ENCODE results near the gene ZDHHC5.
A peak's percentile ranks its signal among the peaks of the same experiment; 100 is the strongest.

The ZDHHC5 gene

DNA sequence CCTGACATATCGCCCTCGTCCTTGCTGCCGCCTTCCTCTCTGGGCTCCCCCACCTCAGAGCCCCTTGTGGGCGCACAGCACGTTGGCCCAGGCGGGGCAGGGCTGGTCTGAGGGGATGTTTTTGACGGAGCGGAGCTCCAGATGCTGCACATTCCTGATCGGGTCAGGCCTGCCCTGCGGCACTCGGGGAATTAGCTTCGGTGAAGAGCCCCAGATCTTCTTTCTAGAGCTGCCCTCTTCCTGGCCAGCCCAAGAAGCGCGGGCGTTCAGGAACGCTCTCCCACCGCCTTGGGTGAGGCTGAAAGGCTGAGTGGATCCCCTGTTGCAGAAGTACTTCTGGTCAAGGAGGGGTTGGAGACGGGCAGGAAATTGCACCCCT is 30.3 kb upstream of the ZDHHC5 start:
- H3K4ac ChIP-seq (ENCODE audit: low read depth, low read length) = peak overlapping the region; percentile 84
- peak overlapping the region; percentile 73 for H2AK5ac ChIP-seq (ENCODE audit: low read length)
- H2BK120ac ChIP-seq (ENCODE audit: insufficient read depth, low read length, poor library complexity) = peak overlapping the region; percentile 93
- H4K8ac ChIP-seq (ENCODE audit: low read depth, low read length) = peak overlapping the region; percentile 89
- H2AFZ ChIP-seq (ENCODE audit: insufficient read depth, low read length, poor library complexity) = peak overlapping the region; percentile 63
- peak overlapping the region; percentile 78 for H3K9ac ChIP-seq (ENCODE audit: low read length)
- peak overlapping the region; percentile 70 for H3K4me3 ChIP-seq (ENCODE audit: low read depth, low read length)
- peaks cover 23 to 25% of the 10 kb centered on the region in 2 experiments for H3K4me1 ChIP-seq (ENCODE audit: control insufficient read depth in 1 of 2, insufficient read depth in 2 of 2, low read length in 2 of 2)
- peak overlapping the region; percentile 97 for H2BK5ac ChIP-seq (ENCODE audit: low read depth, low read length, poor library complexity)
- peak overlapping the region; percentile 96 for H3K27ac ChIP-seq (ENCODE audit: low read depth, low read length)
- peak; percentile 47 to 70 for DNase-seq
- no CpG with 5 or more reads among the region's 18 CpGs for WGBS (ENCODE audit: extremely low coverage, insufficient coverage, insufficient read length)
- H3K36me3 ChIP-seq (ENCODE audit: control insufficient read depth in 1 of 2, insufficient read depth in 2 of 2, low read length in 2 of 2) = peaks cover 8 to 9% of the 10 kb centered on the region in 2 experiments
- H3K9me3 ChIP-seq (ENCODE audit: insufficient read depth, low read depth, low read length) = no peaks in the 10 kb centered on the region
- peak overlapping the region; percentile 95 for H3K14ac ChIP-seq (ENCODE audit: low read length)
- peaks cover 22% of the 10 kb centered on the region for H3K79me2 ChIP-seq (ENCODE audit: control insufficient read depth, insufficient read depth, low read length, poor library complexity)
- H3K79me1 ChIP-seq (ENCODE audit: low read length) = peaks cover 29% of the 10 kb centered on the region
- H4K12ac ChIP-seq (ENCODE audit: low read depth, low read length) = peak overlapping the region; percentile 85
- H3K18ac ChIP-seq (ENCODE audit: low read length) = peak overlapping the region; percentile 95
- H2BK12ac ChIP-seq (ENCODE audit: low read length) = peak overlapping the region; percentile 83
- peak overlapping the region; percentile 94 for H4K91ac ChIP-seq (ENCODE audit: low read depth, low read length)
- H3K23ac ChIP-seq (ENCODE audit: low read length) = no peak overlapping the region
- H3K4me2 ChIP-seq (ENCODE audit: low read length) = peak overlapping the region; percentile 92
- no peaks in the 10 kb centered on the region for H3K27me3 ChIP-seq (ENCODE audit: insufficient read depth, low read length)

DNA sequence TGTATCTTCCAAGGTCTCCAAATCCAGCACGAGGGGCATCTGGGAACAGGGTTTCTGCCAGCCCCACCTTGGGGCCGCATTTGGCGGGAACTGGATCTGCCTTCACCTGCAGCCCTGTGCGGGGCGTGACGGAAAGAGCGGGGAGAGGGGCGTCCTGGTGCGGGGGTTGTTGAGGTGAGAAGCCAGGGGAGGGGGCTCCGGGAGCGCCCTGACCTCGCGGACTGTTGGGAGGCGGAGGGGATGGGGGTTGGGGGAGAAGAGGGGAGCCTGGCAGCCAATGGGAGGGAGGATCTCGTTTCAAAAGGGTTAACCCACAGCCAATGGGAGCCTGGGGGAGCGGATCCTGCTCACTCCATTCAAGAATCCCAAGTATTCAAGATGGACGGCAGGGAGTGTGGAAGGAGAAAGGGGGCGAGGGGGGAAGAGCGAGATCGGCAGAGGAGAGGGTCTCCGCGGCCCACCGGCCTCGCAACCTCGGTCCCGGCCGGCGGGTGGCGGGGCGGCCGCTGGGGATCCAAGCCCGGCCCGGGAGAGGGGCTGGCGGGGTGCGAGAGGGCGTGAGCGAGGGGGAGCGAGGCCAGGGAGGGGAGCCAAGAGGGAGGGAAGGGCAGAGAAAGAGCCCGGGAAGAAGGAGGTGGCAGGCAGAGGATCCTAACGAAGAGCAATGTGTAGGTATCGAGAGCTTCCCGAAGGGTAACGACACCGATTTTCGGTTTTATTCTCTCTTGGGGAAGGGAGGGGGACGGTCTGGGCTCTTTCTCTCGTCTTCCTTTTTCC is 29.7 kb upstream of the ZDHHC5 start:
- peak overlapping the region; percentile 98 for H3K4me3 ChIP-seq (ENCODE audit: low read depth, low read length)
- peak in 1 of 2 donors; percentile 63 for DNase-seq
- H2AFZ ChIP-seq (ENCODE audit: insufficient read depth, low read length, poor library complexity) = peak overlapping the region; percentile 80
- H3K27me3 ChIP-seq (ENCODE audit: insufficient read depth, low read length) = no peaks in the 10 kb centered on the region
- peaks cover 22% of the 10 kb centered on the region for H3K79me2 ChIP-seq (ENCODE audit: control insufficient read depth, insufficient read depth, low read length, poor library complexity)
- no peak overlapping the region for H3K23ac ChIP-seq (ENCODE audit: low read length)
- peaks cover 29% of the 10 kb centered on the region for H3K79me1 ChIP-seq (ENCODE audit: low read length)
- peak overlapping the region; percentile 99 for H4K12ac ChIP-seq (ENCODE audit: low read depth, low read length)
- H3K9me3 ChIP-seq (ENCODE audit: insufficient read depth, low read depth, low read length) = no peaks in the 10 kb centered on the region
- H3K36me3 ChIP-seq (ENCODE audit: control insufficient read depth in 1 of 2, insufficient read depth in 2 of 2, low read length in 2 of 2) = peaks cover 8 to 9% of the 10 kb centered on the region in 2 experiments
- peak overlapping the region; percentile 99 for H3K9ac ChIP-seq (ENCODE audit: low read length)
- H2BK120ac ChIP-seq (ENCODE audit: insufficient read depth, low read length, poor library complexity) = peak overlapping the region; percentile 99
- peak overlapping the region; percentile 99 for H4K8ac ChIP-seq (ENCODE audit: low read depth, low read length)
- peak overlapping the region; percentile 87 for H2AK5ac ChIP-seq (ENCODE audit: low read length)
- H3K18ac ChIP-seq (ENCODE audit: low read length) = peak overlapping the region; percentile 95
- peak overlapping the region; percentile 83 for H2BK12ac ChIP-seq (ENCODE audit: low read length)
- peak overlapping the region; percentile 98 for H3K14ac ChIP-seq (ENCODE audit: low read length)
- H3K27ac ChIP-seq (ENCODE audit: low read depth, low read length) = peak overlapping the region; percentile 96
- H3K4me1 ChIP-seq (ENCODE audit: control insufficient read depth in 1 of 2, insufficient read depth in 2 of 2, low read length in 2 of 2) = peaks cover 23 to 25% of the 10 kb centered on the region in 2 experiments
- H2BK5ac ChIP-seq (ENCODE audit: low read depth, low read length, poor library complexity) = peak overlapping the region; percentile 100
- H3K4me2 ChIP-seq (ENCODE audit: low read length) = peak overlapping the region; percentile 92
- H4K91ac ChIP-seq (ENCODE audit: low read depth, low read length) = peak overlapping the region; percentile 100
- no CpG with 5 or more reads among the region's 47 CpGs for WGBS (ENCODE audit: extremely low coverage, insufficient coverage, insufficient read length)
- peak overlapping the region; percentile 95 for H3K4ac ChIP-seq (ENCODE audit: low read depth, low read length)

DNA sequence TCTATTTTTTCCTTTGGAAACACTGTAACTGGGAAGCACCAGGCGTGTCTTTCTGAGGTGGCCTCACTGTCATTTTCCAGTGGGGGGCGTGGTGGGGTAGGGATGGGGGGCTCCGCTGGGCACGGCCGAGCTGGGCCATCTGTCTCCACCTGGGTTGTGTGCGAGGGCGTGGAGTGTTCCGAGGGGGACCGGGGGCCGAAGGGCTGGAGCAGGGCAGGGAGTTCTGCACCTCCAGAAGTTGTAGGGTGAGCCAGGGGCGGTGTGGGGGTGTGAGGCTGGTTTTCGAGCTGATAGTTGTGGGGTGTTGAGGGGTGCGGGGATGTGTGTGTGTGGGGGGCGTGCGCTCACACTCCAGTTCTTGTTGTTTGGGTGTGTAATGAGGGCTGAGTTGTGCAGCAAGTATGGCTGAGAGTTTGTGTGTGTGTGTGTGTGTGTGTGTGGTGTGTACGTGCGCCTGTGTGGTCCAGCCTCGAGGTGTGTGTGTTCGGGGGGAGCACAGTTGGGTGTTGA is 29.0 kb upstream of the ZDHHC5 start:
- H3K36me3 ChIP-seq (ENCODE audit: control insufficient read depth in 1 of 2, insufficient read depth in 2 of 2, low read length in 2 of 2) = peaks cover 8 to 9% of the 10 kb centered on the region in 2 experiments
- peak overlapping the region; percentile 98 for H3K14ac ChIP-seq (ENCODE audit: low read length)
- peak overlapping the region; percentile 87 for H3K27ac ChIP-seq (ENCODE audit: low read depth, low read length)
- H3K18ac ChIP-seq (ENCODE audit: low read length) = peak overlapping the region; percentile 52
- WGBS (ENCODE audit: extremely low coverage, insufficient coverage, insufficient read length) = no CpG with 5 or more reads among the region's 19 CpGs
- H2BK5ac ChIP-seq (ENCODE audit: low read depth, low read length, poor library complexity) = peak overlapping the region; percentile 100
- peak overlapping the region; percentile 99 for H3K9ac ChIP-seq (ENCODE audit: low read length)
- peak overlapping the region; percentile 99 for H2BK120ac ChIP-seq (ENCODE audit: insufficient read depth, low read length, poor library complexity)
- no peak overlapping the region for H3K23ac ChIP-seq (ENCODE audit: low read length)
- H4K12ac ChIP-seq (ENCODE audit: low read depth, low read length) = peak overlapping the region; percentile 99
- H3K4me2 ChIP-seq (ENCODE audit: low read length) = peak overlapping the region; percentile 92
- H4K91ac ChIP-seq (ENCODE audit: low read depth, low read length) = peak overlapping the region; percentile 100
- peak overlapping the region; percentile 98 for H3K4me3 ChIP-seq (ENCODE audit: low read depth, low read length)
- H2BK12ac ChIP-seq (ENCODE audit: low read length) = peak overlapping the region; percentile 27
- peaks cover 20 to 22% of the 10 kb centered on the region in 2 experiments for H3K4me1 ChIP-seq (ENCODE audit: control insufficient read depth in 1 of 2, insufficient read depth in 2 of 2, low read length in 2 of 2)
- peaks cover 29% of the 10 kb centered on the region for H3K79me1 ChIP-seq (ENCODE audit: low read length)
- H3K79me2 ChIP-seq (ENCODE audit: control insufficient read depth, insufficient read depth, low read length, poor library complexity) = peaks cover 22% of the 10 kb centered on the region
- peak overlapping the region; percentile 87 for H2AK5ac ChIP-seq (ENCODE audit: low read length)
- no peak overlapping the region for H2AFZ ChIP-seq (ENCODE audit: insufficient read depth, low read length, poor library complexity)
- H3K27me3 ChIP-seq (ENCODE audit: insufficient read depth, low read length) = no peaks in the 10 kb centered on the region
- H3K4ac ChIP-seq (ENCODE audit: low read depth, low read length) = peak overlapping the region; percentile 95
- H3K9me3 ChIP-seq (ENCODE audit: insufficient read depth, low read depth, low read length) = no peaks in the 10 kb centered on the region
- H4K8ac ChIP-seq (ENCODE audit: low read depth, low read length) = peak overlapping the region; percentile 99
- DNase-seq = no peak

DNA sequence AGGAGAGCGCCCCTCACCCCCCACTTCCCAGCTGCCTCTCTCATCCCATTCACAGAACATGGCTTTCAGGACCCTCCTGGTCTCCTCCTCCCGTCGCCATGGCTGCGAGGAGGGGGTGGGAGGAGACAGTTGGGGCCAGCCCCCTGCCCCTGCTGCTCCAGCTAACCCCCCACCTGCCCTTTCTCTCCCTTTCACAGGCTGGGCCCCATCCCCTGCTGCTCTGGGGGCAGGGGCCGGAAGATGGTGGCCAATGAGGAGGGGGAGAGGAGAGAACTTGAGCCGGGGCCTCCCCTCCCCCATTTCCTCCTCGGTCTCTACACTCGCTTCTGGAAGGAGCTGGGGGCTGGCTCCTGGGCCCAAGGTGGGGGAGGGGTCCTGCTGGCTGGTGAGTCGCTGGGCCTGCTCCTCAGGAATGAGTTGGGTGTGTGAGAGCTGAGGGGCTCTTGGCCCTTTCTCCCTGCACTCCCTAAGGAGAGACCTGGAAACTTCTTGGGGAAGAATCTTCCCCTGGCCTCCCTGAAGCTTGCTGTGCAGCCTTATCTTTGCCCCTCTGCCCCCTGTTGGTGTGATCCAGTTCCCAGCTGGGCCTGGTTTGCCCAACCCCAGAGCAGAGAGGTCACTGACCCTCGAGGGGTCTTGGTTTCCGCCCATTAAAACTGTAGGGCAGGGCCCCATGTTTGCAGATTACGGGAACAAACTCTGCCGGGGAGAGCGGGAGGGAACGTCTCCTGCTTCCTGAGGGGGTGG is 28.4 kb upstream of the ZDHHC5 start:
- peak overlapping the region; percentile 98 for H3K14ac ChIP-seq (ENCODE audit: low read length)
- H4K12ac ChIP-seq (ENCODE audit: low read depth, low read length) = peak overlapping the region; percentile 99
- peaks cover 22% of the 10 kb centered on the region for H3K79me2 ChIP-seq (ENCODE audit: control insufficient read depth, insufficient read depth, low read length, poor library complexity)
- peak overlapping the region; percentile 99 for H3K9ac ChIP-seq (ENCODE audit: low read length)
- H3K4me3 ChIP-seq (ENCODE audit: low read depth, low read length) = peak overlapping the region; percentile 98
- H3K18ac ChIP-seq (ENCODE audit: low read length) = peak overlapping the region; percentile 52
- H3K36me3 ChIP-seq (ENCODE audit: control insufficient read depth in 1 of 2, insufficient read depth in 2 of 2, low read length in 2 of 2) = peaks cover 8 to 9% of the 10 kb centered on the region in 2 experiments
- H3K9me3 ChIP-seq (ENCODE audit: insufficient read depth, low read depth, low read length) = no peaks in the 10 kb centered on the region
- WGBS (ENCODE audit: extremely low coverage, insufficient coverage, insufficient read length) = no CpG with 5 or more reads among the region's 15 CpGs
- H3K4me1 ChIP-seq (ENCODE audit: control insufficient read depth in 1 of 2, insufficient read depth in 2 of 2, low read length in 2 of 2) = peaks cover 18 to 22% of the 10 kb centered on the region in 2 experiments
- H3K23ac ChIP-seq (ENCODE audit: low read length) = no peak overlapping the region
- no peak for DNase-seq
- peak overlapping the region; percentile 100 for H2BK5ac ChIP-seq (ENCODE audit: low read depth, low read length, poor library complexity)
- H4K8ac ChIP-seq (ENCODE audit: low read depth, low read length) = peak overlapping the region; percentile 99
- peak overlapping the region; percentile 96 for H3K27ac ChIP-seq (ENCODE audit: low read depth, low read length)
- peak overlapping the region; percentile 99 for H2BK120ac ChIP-seq (ENCODE audit: insufficient read depth, low read length, poor library complexity)
- peak overlapping the region; percentile 33 for H2AK5ac ChIP-seq (ENCODE audit: low read length)
- H3K79me1 ChIP-seq (ENCODE audit: low read length) = peaks cover 29% of the 10 kb centered on the region
- H2BK12ac ChIP-seq (ENCODE audit: low read length) = peak overlapping the region; percentile 25
- H2AFZ ChIP-seq (ENCODE audit: insufficient read depth, low read length, poor library complexity) = no peak overlapping the region
- H4K91ac ChIP-seq (ENCODE audit: low read depth, low read length) = peak overlapping the region; percentile 100
- peak overlapping the region; percentile 92 for H3K4me2 ChIP-seq (ENCODE audit: low read length)
- peak overlapping the region; percentile 95 for H3K4ac ChIP-seq (ENCODE audit: low read depth, low read length)
- H3K27me3 ChIP-seq (ENCODE audit: insufficient read depth, low read length) = no peaks in the 10 kb centered on the region
